ENCODE measurements around the gene RBFA.

Gene RBFA

DNA sequence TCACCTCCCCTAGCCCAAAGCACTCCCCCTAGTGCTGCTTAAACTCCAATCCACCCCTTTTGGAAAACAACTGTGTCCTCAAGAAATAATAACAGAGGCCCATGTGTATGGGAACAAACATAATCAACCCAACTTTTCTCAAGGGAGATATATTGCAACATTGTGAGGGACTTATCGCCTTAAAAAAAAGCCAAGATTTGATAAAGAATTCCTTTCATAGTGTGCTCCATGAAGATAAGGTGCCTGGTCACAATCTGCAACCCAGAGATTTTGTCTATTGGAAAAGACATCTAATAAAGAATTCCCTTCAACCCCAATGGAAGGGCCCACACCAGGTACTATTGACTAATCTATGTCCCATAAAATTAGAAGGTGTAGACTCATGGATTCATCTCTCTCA is 4.5 kb upstream of the RBFA start:
- Histone ChIP-seq H3F3A (ENCODE audit: control insufficient read depth, insufficient read depth) (0 out of 2 replicates have a peak, but pooled peaks cover 5% of the 10 kb centered on the region), H3K4me1 (ENCODE audit: control insufficient read depth, low read length) (peaks cover 7% of the 10 kb centered on the region), H3K36me3 (ENCODE audit: control insufficient read depth, low read length) (no peaks in the 10 kb centered on the region), H3K79me2 (ENCODE audit: control insufficient read depth, low read length) (peaks cover 7% of the 10 kb centered on the region), H4K20me1 (ENCODE audit: control insufficient read depth, insufficient read depth, low read depth, low read length) (no peaks in the 10 kb centered on the region), H3K9me3 (ENCODE audit: control insufficient read depth, insufficient read depth, low read length) (peaks cover 6% of the 10 kb centered on the region; the same call in 1 of the 2 replicates), H3K27ac (ENCODE audit: low read depth, low read length) (no peak overlapping the region), H3K4me2 (ENCODE audit: low read length) (no peak overlapping the region), H3K27me3 (ENCODE audit: control insufficient read depth, low read length) (no peaks in the 10 kb centered on the region), H3K4me3 (ENCODE audit: low read length) (no peak overlapping the region), H3K9me2 (replicated peaks; ENCODE audit: control insufficient read depth, low read length) (no peaks in the 10 kb centered on the region)
- TF ChIP-seq, protein P1, sequence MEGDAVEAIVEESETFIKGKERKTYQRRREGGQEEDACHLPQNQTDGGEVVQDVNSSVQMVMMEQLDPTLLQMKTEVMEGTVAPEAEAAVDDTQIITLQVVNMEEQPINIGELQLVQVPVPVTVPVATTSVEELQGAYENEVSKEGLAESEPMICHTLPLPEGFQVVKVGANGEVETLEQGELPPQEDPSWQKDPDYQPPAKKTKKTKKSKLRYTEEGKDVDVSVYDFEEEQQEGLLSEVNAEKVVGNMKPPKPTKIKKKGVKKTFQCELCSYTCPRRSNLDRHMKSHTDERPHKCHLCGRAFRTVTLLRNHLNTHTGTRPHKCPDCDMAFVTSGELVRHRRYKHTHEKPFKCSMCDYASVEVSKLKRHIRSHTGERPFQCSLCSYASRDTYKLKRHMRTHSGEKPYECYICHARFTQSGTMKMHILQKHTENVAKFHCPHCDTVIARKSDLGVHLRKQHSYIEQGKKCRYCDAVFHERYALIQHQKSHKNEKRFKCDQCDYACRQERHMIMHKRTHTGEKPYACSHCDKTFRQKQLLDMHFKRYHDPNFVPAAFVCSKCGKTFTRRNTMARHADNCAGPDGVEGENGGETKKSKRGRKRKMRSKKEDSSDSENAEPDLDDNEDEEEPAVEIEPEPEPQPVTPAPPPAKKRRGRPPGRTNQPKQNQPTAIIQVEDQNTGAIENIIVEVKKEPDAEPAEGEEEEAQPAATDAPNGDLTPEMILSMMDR (IDR thresholded peaks at IDR 0.05; ENCODE audit: low read depth, low read length, poor library complexity, severe bottlenecking) = no peak
- TF ChIP-seq EZH2phosphoT487 (IDR thresholded peaks at IDR 0.05; ENCODE audit: borderline replicate concordance, low read length) = no peak

DNA sequence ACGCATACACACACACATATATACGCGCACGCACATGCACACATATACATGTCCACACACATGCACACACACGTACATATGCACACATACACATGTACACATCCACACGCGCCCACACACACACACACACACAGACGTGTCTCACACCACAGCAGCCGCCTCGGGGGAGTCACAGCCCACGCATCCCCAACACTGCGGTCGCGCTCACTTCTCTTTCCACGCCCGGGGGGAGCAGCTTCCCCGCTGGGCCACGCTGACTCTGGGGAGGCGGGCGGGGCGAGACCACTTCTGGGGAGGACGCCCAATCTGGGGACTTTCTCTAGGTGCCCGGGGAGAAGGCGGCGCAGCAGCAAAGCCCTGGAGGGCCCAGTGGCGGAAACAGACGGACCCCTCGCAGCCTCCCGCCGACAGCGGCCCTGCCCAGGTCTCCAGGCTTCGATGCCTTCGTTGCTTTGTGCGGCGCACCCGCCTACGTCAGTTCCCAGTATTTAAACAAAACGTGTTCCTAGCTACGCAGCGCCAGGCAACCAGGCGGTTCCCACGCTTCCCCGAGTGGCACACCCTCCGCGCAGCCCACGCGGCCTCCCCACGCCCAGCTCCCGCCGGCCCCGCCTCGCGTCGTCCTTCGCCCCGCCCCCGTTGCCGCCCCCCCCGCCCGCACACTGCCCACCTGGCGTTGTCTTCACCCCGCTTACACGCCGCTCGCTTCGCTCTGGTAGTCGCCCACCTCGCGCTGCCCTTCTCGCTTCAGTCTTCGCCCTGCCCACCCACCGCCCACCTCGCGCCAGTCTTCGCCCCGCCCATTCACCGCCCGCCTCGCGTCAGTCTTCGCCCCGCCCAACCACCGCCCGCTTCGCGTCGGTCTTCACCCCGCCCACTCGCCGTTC is 810 bp upstream of the RBFA start:
- H3K27ac ChIP-seq (ENCODE audit: low read depth, low read length) = peak overlapping the region; percentile 52
- H3K27me3 ChIP-seq (ENCODE audit: control insufficient read depth, low read length) = no peaks in the 10 kb centered on the region
- 0 out of 2 replicates have a peak, but pooled peaks cover 5% of the 10 kb centered on the region for H3F3A ChIP-seq (ENCODE audit: control insufficient read depth, insufficient read depth)
- no peaks in the 10 kb centered on the region for H3K9me3 ChIP-seq (ENCODE audit: control insufficient read depth, insufficient read depth, low read length)
- no peaks in the 10 kb centered on the region for H4K20me1 ChIP-seq (ENCODE audit: control insufficient read depth, insufficient read depth, low read depth, low read length)
- peak overlapping the region; percentile 99 for H3K4me2 ChIP-seq (ENCODE audit: low read length)
- peaks cover 19% of the 10 kb centered on the region for H3K4me1 ChIP-seq (ENCODE audit: control insufficient read depth, low read length)
- peaks cover 37% of the 10 kb centered on the region for H3K79me2 ChIP-seq (ENCODE audit: control insufficient read depth, low read length)
- H3K4me3 ChIP-seq (ENCODE audit: low read length) = peak overlapping the region; percentile 89
- TF ChIP-seq EZH2phosphoT487 (IDR thresholded peaks at IDR 0.05; ENCODE audit: borderline replicate concordance, low read length) = no peak
- TF ChIP-seq, protein P1 (IDR thresholded peaks at IDR 0.05; ENCODE audit: low read depth, low read length, poor library complexity, severe bottlenecking) = no peak
- no peaks in the 10 kb centered on the region for H3K9me2 ChIP-seq (replicated peaks; ENCODE audit: control insufficient read depth, low read length)
- H3K36me3 ChIP-seq (ENCODE audit: control insufficient read depth, low read length) = peaks cover 17% of the 10 kb centered on the region

DNA sequence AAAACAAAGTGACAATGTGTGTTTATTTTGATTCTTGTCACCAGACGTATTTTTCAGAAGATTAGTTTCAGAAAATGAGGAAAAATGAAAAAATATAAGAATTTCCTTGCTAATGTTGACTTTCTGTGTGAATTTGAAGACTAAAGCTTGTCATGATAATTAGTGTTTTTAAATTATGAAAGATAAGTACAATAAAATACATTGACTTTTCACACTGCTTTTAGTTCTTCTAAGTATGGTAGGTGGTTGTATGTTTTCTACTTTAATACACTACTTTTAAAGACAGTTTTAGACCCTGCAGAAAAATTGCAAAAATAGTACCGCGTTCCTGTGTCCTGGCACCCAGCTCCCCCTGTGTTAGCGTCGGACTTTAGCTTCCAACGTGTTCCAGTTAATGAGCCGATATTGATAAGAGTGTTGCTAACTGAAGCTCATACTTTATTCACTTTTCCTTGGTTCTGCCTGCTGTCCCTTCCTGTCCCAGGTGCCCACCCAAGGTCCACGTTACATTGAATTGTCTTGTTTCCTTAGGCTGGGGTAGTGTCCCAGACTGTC is 695 bp downstream of the RBFA start:
- Histone ChIP-seq H4K20me1 (ENCODE audit: control insufficient read depth, insufficient read depth, low read depth, low read length) (no peaks in the 10 kb centered on the region), H3K9me2 (replicated peaks; ENCODE audit: control insufficient read depth, low read length) (no peaks in the 10 kb centered on the region), H3K27ac (ENCODE audit: low read depth, low read length) (peak overlapping the region; percentile 55), H3K4me1 (ENCODE audit: control insufficient read depth, low read length) (peaks cover 19% of the 10 kb centered on the region), H3K4me2 (ENCODE audit: low read length) (peak overlapping the region; percentile 74), H3F3A (ENCODE audit: control insufficient read depth, insufficient read depth) (0 out of 2 replicates have a peak, but pooled peaks cover 5% of the 10 kb centered on the region), H3K36me3 (ENCODE audit: control insufficient read depth, low read length) (peaks cover 30% of the 10 kb centered on the region), H3K9me3 (ENCODE audit: control insufficient read depth, insufficient read depth, low read length) (no peaks in the 10 kb centered on the region), H3K27me3 (ENCODE audit: control insufficient read depth, low read length) (no peaks in the 10 kb centered on the region), H3K4me3 (ENCODE audit: low read length) (peak overlapping the region; percentile 89), H3K79me2 (ENCODE audit: control insufficient read depth, low read length) (peaks cover 45% of the 10 kb centered on the region)
- TF ChIP-seq, protein P1 (IDR thresholded peaks at IDR 0.05; ENCODE audit: low read depth, low read length, poor library complexity, severe bottlenecking) = no peak
- no peak for TF ChIP-seq EZH2phosphoT487 (IDR thresholded peaks at IDR 0.05; ENCODE audit: borderline replicate concordance, low read length)

Data from DOHH2 (cell line).